Activated CD4-positive, CD25-positive, alpha-beta regulatory T cell treated with anti-CD3 and anti-CD28 coated beads, Interleukin-2, amount 50 U/mL, for 16 hours (primary cell): ENCODE results near the gene RSBN1.
A peak's percentile ranks its signal among the peaks of the same experiment; 100 is the strongest.

Experiments
- DNase-seq: peaks from one replicate; pipeline ENCODE4 v3.0.0-alpha.2; 2020; ENCODE audit warnings: low read depth, low spot score

The RSBN1 gene

DNA sequence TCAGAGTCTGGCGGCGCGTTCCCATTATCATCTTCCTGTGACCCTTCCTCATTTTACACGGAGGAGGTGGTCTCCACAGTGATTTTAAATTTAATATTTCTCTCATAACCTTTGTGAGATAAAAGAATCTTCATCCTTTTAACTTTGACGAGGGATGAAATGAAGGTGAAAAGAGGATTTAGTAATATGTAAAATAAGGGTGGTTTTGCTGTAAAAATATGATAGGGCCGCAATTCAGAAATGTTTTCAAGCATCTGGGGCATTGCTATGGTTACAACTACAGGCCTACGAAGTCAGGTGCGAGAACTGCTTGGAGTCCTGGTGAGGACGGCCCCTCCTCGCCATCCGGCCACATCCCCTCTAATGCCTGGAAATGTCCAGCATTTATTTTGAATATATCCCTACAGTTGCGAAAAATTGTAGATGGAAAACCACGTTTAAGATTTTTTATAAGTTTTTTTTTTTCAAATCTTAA lies 422 bp upstream of the RSBN1 start:
- no peak for DNase-seq

- DNase-seq = no peak
Observed at GRCh38 chr1:113811156-113811887, 954 bp downstream of the RSBN1 start.

DNA sequence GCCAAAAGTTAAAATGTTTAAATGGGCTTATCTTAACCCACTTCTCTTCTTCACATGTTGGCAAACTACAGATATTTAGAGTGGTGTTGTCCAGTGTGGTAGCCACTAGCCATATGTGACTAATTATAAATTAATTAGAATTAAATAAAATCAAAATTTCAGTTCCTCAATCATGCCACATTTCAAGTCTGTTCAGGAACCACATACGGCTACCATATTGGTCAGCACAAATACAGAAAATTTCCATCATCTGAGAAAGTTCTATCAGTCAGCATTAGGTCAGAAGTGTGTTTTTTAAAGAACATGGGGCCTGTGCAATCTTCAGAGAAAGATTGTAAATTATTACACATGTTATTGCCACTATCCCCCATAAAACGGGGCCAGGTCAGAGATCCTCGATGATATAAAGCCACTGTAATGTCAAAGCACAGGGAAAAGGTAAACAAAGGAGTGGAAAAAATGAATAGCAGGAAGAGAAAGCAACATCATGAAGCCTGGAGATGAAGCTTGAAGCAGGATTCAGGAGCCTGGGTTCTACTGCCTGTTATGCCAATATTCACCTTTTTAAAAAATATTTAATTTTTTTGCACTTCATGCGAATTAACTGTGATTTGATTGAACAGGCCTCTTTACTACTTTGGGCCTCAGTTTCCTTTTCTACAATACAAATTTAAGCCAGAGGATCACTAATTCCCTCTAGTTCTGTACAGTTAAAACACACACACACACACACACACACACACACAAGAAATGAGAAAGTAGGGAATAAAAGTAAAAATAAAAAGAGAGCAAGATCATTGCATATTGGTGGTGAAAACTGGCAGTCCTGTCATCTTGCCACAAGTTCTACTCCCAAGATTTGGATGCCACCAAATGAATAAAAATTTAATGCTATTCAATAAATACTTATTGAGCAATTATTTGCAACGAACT lies 2.3 kb downstream of the RSBN1 start:
- DNase-seq = no peak

DNA sequence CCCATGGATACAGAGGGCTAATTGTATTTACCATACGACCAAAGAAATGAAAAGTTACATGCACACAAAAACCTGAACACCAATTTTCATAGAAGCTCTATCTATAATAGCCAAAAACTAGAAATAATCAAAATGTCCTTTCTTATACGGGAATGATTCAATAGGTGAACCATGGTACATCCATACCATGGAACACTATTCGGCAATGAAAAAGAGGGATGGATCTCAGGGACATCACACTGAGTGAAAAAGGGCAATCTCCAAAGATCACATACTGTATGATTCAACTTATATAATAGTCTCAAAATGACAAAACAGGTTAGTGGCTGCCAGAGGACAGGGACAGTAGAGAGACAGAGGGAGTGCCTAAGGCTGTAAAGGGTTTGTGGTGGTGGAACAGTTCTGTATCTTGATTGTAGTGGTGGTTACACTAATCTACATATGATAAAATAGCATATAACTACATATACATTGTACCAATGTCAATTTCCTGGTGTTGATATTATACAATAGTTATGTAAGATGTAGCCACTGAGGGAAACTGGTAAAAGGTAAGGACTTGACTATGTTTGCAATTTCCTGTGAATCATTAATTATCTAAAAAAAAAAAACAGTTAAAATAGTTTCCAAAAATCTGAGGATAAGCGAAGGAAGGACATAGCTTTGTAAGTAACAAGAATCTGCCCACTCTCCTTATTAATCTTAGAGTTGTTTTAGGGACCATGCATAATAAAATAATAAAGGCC lies 3.7 kb downstream of the RSBN1 start:
- no peak for DNase-seq

DNA sequence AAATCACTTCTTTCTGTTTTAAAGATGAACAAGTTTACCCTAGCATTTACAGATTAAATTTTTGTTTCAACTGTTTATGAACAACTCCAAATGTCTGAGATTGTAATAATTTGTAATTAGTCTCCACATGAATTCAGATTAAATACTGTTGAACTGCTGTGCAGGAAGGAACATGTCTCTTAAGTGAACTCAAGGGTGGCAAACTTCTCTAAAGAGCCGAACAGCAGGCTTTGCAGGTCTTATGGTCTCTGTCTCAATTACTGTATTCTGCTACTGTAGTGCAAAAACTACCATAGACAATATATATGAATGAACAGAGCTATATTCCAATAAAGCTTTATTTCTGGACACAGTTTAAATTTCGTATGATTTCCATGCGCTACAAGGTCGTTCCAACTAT lies 6.6 kb downstream of the RSBN1 start:
- no peak for DNase-seq

- no peak for DNase-seq
Observed at GRCh38 chr1:113805256-113805531, 7.1 kb downstream of the RSBN1 start.

DNA sequence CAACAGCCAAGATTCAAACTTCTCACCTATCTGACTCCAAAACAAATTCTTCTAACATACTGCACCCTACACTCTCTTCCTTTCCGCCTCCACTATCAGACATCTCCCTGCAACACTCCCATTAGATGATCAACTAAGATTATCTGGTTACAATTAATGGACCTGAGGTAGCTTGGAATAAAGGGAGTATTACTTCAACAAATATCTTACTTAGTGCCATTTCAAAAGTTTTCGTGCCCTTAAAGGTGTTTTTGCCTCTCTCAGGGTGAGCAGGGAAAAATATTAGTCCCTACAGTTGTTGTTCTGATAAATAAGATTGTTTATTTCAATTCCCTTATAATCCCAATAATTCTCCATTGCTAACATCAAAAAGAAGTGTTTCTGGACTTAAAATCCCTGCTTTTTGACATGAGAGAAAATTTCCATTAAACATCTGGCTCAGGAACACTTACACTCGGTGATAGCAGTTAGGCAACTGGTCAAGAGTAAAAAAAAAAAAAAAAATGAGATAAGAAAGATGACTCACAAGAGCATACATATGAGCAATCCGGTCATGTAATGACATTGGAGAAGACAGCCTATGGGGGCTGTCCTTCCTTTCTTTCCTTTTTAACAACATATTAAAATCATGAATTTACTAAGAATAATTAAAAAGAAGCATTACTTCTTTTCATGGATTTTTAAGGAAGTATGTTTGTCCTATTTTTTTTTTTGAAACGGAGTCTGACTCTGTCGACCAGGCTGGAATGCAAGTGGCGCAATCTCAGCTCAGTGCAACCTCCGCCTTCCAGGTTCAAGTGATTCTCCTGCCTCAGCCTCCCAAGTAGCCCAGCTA lies 7.6 kb downstream of the RSBN1 start:
- DNase-seq = no peak

DNA sequence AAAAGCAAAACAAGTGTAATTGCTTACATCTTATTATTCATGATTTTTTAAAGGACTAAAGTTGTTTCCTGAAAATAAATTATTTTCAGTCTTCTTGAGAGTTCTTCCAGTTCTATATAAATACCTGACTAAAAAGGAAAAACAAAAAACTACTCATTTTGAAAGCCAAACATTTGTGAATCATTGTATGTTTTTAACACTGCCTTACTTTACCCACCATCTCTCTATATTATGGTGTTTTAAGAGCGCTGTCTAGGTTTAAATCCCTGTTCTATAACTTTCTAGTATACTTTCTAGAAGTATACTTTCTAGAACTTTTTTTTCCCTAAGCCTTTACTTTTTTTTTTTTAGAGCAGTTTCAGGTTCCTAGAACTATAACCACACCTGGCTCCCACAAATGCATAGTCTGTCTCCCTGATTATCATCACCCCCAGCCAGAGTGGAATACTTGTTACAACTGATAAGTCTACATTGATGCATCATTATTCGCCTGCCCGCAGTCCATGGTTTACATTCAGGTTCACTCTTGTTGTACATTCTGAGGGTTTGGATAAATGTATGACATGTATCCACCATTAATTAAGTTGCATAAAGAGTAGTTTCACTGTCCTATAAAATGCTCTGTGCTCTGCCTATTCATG lies 9.8 kb downstream of the RSBN1 start:
- DNase-seq = no peak

- no peak for DNase-seq
Observed at GRCh38 chr1:113800487-113800886, 11.8 kb downstream of the RSBN1 start.

- no peak for DNase-seq
Observed at GRCh38 chr1:113797472-113797871, 14.8 kb downstream of the RSBN1 start.

DNA sequence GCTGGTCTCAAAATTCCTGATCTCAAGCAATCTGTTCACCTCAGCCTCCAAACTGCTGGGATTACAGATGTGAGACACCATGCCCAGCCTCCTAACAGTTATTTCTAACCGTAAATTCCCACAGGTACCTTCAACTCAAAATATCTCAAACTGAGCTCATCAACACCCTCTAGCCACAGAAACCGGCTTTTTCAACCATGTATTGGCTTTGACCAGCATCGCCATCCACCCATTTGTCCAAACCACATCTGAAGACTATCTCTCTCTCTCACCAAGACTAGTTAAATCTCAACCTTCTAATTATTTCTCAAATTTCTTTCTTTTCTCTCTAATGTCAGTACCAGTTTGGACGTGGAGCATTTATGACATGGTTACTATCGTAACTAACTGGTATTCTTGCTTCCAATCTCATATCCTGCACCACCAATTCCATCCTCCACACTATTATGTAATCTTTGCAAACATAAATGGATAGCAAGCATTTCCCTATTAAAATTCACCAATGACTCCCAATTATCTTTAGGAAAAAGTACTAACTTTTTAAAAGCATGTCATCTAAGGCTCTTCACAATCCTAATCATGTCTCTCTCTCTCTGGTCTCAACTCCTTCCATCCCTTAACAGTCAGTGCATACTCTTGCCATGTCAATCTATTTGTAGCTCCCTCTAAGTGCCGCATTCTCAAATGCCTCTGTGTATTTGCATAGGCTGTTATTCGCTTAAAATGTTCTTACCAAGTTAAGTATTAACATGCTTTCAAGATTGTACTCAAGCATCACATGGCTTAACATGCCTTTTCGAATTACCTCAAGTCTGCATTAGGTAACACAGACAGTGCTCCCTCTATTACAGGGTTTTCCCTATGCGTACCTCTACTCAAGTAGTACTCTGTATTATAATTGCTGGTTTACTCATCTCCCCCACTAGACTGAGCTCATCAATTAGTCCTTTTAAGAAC lies 18.1 kb downstream of the RSBN1 start:
- DNase-seq = no peak

GRCh38 chr1:113792986-113793385 lies 19.3 kb downstream of the RSBN1 start:
- DNase-seq = no peak

DNA sequence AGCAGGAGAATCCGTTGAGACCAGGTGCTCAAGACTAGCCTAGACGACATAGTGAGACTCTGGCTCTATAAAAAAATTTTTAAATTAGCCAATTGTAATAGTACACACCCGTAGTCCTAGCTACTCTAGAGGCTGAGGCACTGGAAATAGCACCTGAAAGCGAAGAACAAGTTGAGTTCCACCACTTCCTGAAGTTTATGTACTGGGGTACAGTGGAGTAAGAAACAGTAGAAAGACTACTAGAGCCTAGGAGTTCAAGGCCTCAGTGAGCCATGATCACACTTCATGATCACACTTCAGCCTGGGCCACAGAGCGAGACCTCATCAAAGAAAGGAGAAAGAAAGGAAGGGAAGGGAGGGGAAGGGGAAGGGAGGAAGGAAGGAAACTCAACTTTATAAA lies 19.8 kb downstream of the RSBN1 start:
- no peak for DNase-seq

DNA sequence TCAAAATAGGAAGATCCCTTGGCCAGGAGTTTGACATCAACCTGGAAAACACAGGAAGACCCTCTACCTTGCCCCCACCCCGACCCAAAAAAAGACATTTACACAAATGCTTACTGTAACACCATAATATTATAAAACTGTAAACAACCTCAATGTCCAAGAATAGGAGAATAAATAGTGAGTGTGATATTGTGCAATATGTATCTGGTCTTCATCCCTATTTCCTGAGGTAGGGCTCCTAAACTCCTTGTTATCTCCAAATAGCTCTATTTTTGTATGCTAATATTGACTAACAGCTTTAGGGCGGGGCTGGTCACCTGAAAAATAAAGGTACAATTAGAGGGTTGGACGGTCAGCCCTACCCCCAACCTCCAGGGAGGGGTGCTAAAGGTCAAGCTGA lies 23.5 kb downstream of the RSBN1 start:
- no peak for DNase-seq

DNA sequence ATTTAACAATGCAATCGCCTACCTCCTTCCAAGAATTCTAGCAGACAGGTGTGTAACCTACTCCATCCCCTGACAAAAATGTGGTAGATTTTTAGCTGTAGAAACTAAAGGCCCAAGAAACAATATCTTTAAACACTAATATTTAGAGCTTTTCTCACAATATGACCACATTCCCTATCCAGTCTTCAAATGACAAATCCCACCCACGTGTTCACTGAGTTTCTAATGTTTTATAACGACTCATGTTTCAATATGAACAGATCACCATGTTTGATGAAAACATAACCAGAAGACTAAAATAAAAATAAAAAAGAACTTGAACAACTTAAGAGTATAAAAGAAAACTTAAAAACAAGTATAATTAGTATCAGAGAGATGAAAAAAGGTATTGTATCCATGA lies 24.6 kb downstream of the RSBN1 start:
- no peak for DNase-seq

DNA sequence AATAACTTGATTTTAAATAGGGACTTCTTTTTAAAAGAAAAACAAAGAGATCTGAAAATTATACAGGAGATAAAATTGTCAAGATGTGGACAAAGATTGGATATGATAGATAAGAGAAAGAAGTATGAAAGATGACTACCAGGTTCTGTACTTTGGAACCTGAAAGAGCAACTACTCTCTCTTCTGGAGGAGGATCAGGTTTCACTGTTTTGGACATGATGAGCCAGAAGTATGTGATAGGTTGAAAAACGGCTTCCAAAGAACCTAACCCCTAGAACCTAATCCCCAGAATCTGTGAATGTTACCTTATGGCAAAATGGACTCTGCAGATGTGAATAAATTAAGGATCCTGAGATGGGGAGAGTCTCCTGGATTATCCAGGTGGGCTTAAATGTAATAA lies 26.2 kb downstream of the RSBN1 start:
- DNase-seq = no peak

DNA sequence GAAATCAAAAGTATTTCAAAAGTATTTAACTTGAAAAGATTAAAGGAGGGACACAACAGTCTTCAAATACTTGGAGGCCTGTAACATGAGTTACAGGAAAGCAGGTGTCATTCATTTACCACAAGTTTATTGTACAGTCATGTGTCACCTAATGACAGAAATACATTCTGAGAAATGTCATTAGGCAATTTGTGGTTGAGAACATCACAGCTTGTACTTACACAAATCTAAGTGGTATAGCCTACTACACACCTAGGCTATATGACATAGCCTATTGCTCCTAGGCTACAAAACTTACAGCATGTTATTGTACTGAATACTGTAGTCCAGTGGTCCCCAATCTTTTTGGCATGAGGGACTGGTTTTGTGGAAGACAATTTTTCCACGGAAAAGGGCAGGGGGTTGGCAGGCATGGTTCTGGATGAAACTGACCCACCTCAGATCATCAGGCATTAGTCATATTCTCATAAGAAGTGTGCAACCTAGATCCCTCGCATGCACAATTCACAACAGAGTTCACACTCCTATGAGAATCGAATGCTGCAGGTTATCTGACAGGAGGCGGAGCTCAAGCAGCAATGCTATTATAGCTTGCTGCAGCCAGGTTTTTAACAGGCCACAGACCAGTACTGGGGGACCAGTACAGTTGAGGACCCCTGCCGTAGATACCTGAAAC lies 28.0 kb downstream of the RSBN1 start:
- no peak for DNase-seq

DNA sequence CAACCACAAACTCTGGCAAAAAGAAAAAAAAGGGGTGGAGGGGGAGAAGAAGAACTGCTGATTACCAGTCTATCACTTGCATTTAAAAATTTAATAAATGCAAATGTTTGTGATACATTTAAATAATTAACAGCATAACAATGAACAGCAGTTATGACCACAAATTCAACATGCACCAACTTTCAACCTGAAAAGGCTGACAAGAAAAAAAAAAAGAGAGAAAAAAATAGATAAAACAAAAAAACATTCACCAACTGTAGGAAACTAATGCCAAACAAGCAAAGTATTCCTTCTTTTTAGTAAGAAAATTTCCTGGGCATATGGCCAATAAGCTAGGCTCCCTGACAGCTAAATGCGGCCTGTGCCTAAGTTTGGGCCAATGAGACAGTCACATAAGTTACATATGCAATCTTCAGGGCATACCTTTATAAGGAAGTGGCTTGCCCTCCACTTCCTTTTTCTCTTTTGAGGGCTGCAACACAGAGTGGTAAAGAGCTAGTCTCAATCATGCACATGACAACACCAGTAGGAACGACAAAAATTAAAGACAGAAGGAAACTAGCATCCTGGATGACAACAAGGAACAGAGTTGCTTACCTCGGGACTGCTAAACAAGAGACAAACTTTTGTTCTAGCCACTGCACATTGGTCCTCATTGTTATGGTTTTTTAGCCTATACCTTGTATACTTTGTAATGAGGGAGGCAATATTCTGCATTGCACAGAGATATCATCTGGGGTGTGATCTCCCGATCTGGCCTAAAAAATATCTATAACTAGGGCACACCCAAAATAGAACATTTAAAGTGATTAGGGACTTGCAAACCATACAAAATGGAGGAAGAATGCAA lies 28.8 kb downstream of the RSBN1 start:
- DNase-seq = peak; percentile 37
